H9 (cell line): ENCODE results near the gene HNRNPA3. TPM values are rescaled to one million over a fixed set of nuclear protein-coding genes. Genes with fewer than 3 reads are reported as not detected.

Experiments
- DNase-seq: peaks from one replicate; pipeline ENCODE4 v3.0.0-alpha.2; 2017
- H2AFZ ChIP-seq: one replicate; pipeline ENCODE4 v1.6.1; 2013; ENCODE audit warnings: mild to moderate bottlenecking, low read length, control low read depth, moderate library complexity
- H2AK5ac ChIP-seq: 2 replicates; pipeline ENCODE4 v1.6.1; 2013; ENCODE audit warnings: low read length, control low read depth, mixed read lengths; ENCODE audit not compliant: insufficient read length
- H2BK120ac ChIP-seq: one replicate; pipeline ENCODE4 v1.6.1; 2013; ENCODE audit warnings: low read depth, mild to moderate bottlenecking, low read length, control low read depth, inconsistent platforms; ENCODE audit not compliant: poor library complexity, severe bottlenecking
- H2BK12ac ChIP-seq: 2 replicates; pipeline ENCODE4 v1.6.1; 2013; ENCODE audit warnings: low read length, control low read depth, mixed read lengths, low read depth; ENCODE audit not compliant: insufficient read length
- H2BK15ac ChIP-seq: 2 replicates; pipeline ENCODE4 v1.6.1; 2013; ENCODE audit warnings: low read depth, low read length, control low read depth
- H2BK20ac ChIP-seq: one replicate; pipeline ENCODE4 v1.6.1; 2013; ENCODE audit warnings: low read depth, mild to moderate bottlenecking, low read length, control low read depth, inconsistent platforms; ENCODE audit not compliant: poor library complexity, severe bottlenecking
- H2BK5ac ChIP-seq: 2 replicates; pipeline ENCODE4 v1.6.1; 2013; ENCODE audit warnings: low read length, control low read depth, mixed read lengths; ENCODE audit not compliant: insufficient read length
- H3K14ac ChIP-seq: 2 replicates; pipeline ENCODE4 v1.6.1; 2013; ENCODE audit warnings: low read length, control low read depth; ENCODE audit not compliant: insufficient read depth
- H3K18ac ChIP-seq: 2 replicates; pipeline ENCODE4 v1.6.1; 2013; ENCODE audit warnings: low read depth, mild to moderate bottlenecking, mixed read lengths, low read length, control low read depth; ENCODE audit not compliant: insufficient read length
- H3K23ac ChIP-seq: 2 replicates; pipeline ENCODE4 v1.6.1; 2013; ENCODE audit warnings: low read length, control low read depth, mixed read lengths, low read depth; ENCODE audit not compliant: insufficient read length
- H3K23me2 ChIP-seq: 2 replicates; pipeline ENCODE4 v1.6.1; 2013; ENCODE audit warnings: low read depth, mild to moderate bottlenecking, mixed read lengths, low read length, control low read depth; ENCODE audit not compliant: insufficient read length, poor library complexity, severe bottlenecking
- H3K27ac ChIP-seq: 2 replicates; pipeline ENCODE4 v1.5.1; 2013; ENCODE audit warnings: low read length, control low read depth, mixed read lengths, low read depth; ENCODE audit not compliant: insufficient read length
- H3K27me3 ChIP-seq: 2 replicates; pipeline ENCODE4 v1.6.1; 2013; ENCODE audit warnings: low read length, control low read depth, inconsistent platforms; ENCODE audit not compliant: insufficient read depth
- H3K4ac ChIP-seq: 2 replicates; pipeline ENCODE4 v1.6.1; 2013; ENCODE audit warnings: low read depth, mild to moderate bottlenecking, control low read depth, inconsistent platforms, low read length, moderate library complexity
- H3K4me1 ChIP-seq: 2 replicates; pipeline ENCODE4 v1.6.1; 2013; ENCODE audit warnings: low read length, control low read depth, inconsistent platforms; ENCODE audit not compliant: insufficient read depth
- H3K4me2 ChIP-seq: 2 replicates; pipeline ENCODE4 v1.6.1; 2013; ENCODE audit warnings: low read length, control low read depth, mixed read lengths; ENCODE audit not compliant: insufficient read length, insufficient read depth
- H3K56ac ChIP-seq: 2 replicates; pipeline ENCODE4 v1.6.1; 2013; ENCODE audit warnings: low read depth, mild to moderate bottlenecking, mixed read lengths, low read length, control low read depth; ENCODE audit not compliant: insufficient read length
- H3K79me1 ChIP-seq: 2 replicates; pipeline ENCODE4 v1.6.1; 2013; ENCODE audit warnings: low read depth, mild to moderate bottlenecking, moderate library complexity, low read length, control low read depth, inconsistent platforms; ENCODE audit not compliant: insufficient read depth, poor library complexity, severe bottlenecking
- H3K79me2 ChIP-seq: 2 replicates; pipeline ENCODE4 v1.6.1; 2013; ENCODE audit warnings: low read length, control low read depth, inconsistent platforms; ENCODE audit not compliant: insufficient read depth
- H3K9ac ChIP-seq: 2 replicates; pipeline ENCODE4 v1.6.1; 2013; ENCODE audit warnings: low read length, control low read depth, mixed read lengths; ENCODE audit not compliant: insufficient read length; ENCODE audit errors: extremely low read depth
- H3K9me3 ChIP-seq: one replicate; pipeline ENCODE4 v1.6.1; 2013; ENCODE audit warnings: low read depth, low read length, inconsistent platforms; ENCODE audit not compliant: control insufficient read depth
- H3T11ph ChIP-seq: one replicate; pipeline ENCODE4 v1.6.1; 2013; ENCODE audit warnings: mild to moderate bottlenecking, low read length, control low read depth, inconsistent platforms
- H4K20me1 ChIP-seq: one replicate; pipeline ENCODE4 v1.6.1; 2013; ENCODE audit not compliant: control insufficient read depth, insufficient read length, insufficient read depth
- H4K5ac ChIP-seq: 2 replicates; pipeline ENCODE4 v1.6.1; 2013; ENCODE audit warnings: low read depth, mild to moderate bottlenecking, mixed read lengths, low read length, control low read depth; ENCODE audit not compliant: insufficient read length
- H4K8ac ChIP-seq: replicated peaks from 2 replicates; pipeline ENCODE4 v1.6.1; 2013; ENCODE audit warnings: low read length, control low read depth, mixed read lengths, low read depth; ENCODE audit not compliant: insufficient read length
- H4K91ac ChIP-seq: 2 replicates; pipeline ENCODE4 v1.6.1; 2013; ENCODE audit warnings: low read depth, mild to moderate bottlenecking, moderate library complexity, mixed read lengths, low read length, control low read depth; ENCODE audit not compliant: insufficient read length
- H3K27ac Mint-ChIP-seq, 3 experiments: 2 replicates in 2 of 3; 3 replicates in 1 of 3; pipeline ENCODE4 v1.8.0; 2020 to 2021; ENCODE audit warnings: mixed read lengths in 3 of 3, mild to moderate bottlenecking in 1 of 3, moderate library complexity in 1 of 3
- H3K27me3 Mint-ChIP-seq: 2 replicates; pipeline ENCODE4 v1.8.0; 2021; ENCODE audit warnings: low read depth, mild to moderate bottlenecking, moderate library complexity, mixed read lengths
- H3K36me3 Mint-ChIP-seq, 3 experiments: 2 replicates in 2 of 3; 3 replicates in 1 of 3; pipeline ENCODE4 v1.8.0; 2020 to 2021; ENCODE audit warnings: low read depth in 3 of 3, mixed read lengths in 3 of 3; ENCODE audit not compliant: insufficient read depth in 1 of 3
- H3K4me1 Mint-ChIP-seq, 2 experiments: 2 replicates each; pipeline ENCODE4 v1.8.0; 2020; ENCODE audit warnings: mixed read lengths in 2 of 2
- H3K4me3 Mint-ChIP-seq, 2 experiments: 2 replicates in 1 of 2; 3 replicates in 1 of 2; pipeline ENCODE4 v1.8.0; 2020 to 2021; ENCODE audit warnings: mild to moderate bottlenecking in 2 of 2, mixed read lengths in 2 of 2, moderate library complexity in 1 of 2
- H3K9me3 Mint-ChIP-seq, 2 experiments: 2 replicates in 1 of 2; 3 replicates in 1 of 2; pipeline ENCODE4 v1.8.0; 2020; ENCODE audit warnings: mild to moderate bottlenecking in 2 of 2, mixed read lengths in 2 of 2, moderate library complexity in 1 of 2
- WGBS: extraction: QIAGEN DNeasy Blood & Tissue Kit; methylation state at CpG from one replicate; pipeline ENCODE4 v1.1.7; 2013; ENCODE audit warnings: missing lambda C conversion rate, low lambda C conversion rate, mixed read lengths; ENCODE audit not compliant: insufficient read length; ENCODE audit errors: extremely low coverage; 5-methylcytosine and 5-hydroxymethylcytosine counted together
- total RNA-seq: library from RNA; stranded (reverse); gene quantifications from 2 replicates; pipeline ENCODE4 v1.2.1, GENCODE V29; 2021
- TF ChIP-seq, protein P1 (sequence below): fragments of 200-600 bp; sonication (generic); conservative IDR thresholded peaks from 3 replicates; pipeline ENCODE4 v1.8.0; 2021; ENCODE audit warnings: antibody characterized with exemption, mild to moderate bottlenecking

The HNRNPA3 gene
- total RNA-seq, 1 experiment from 2014 or later: 405 TPM

- Histone ChIP-seq H3K9ac (no peak overlapping the region), H2BK15ac (no peak overlapping the region), H3K9me3 (peaks cover 5% of the 10 kb centered on the region), H3T11ph (no peak overlapping the region), H3K14ac (no peak overlapping the region), H3K18ac (no peak overlapping the region), H4K91ac (no peak overlapping the region), H2BK5ac (no peak overlapping the region), H3K79me2 (peaks cover 36% of the 10 kb centered on the region; the same call in 1 of the 2 replicates), H3K27me3 (no peaks in the 10 kb centered on the region), H4K5ac (no peak overlapping the region), H3K4me1 (peaks cover 3% of the 10 kb centered on the region; the same call in 1 of the 2 replicates), H2AFZ (no peak overlapping the region), H3K27ac (no peak overlapping the region), H3K4me2 (no peak overlapping the region), H4K8ac (no peak overlapping the region), H3K79me1 (no peaks in the 10 kb centered on the region), H3K4ac (no peak overlapping the region), H3K23ac (no peak overlapping the region), H2BK20ac (no peak overlapping the region), H2BK120ac (no peak overlapping the region), H2AK5ac (no peak overlapping the region), H4K20me1 (no peaks in the 10 kb centered on the region), H3K23me2 (no peaks in the 10 kb centered on the region), H2BK12ac (no peak overlapping the region), H3K56ac (no peak overlapping the region)
- H3K9me3 Mint-ChIP-seq: peaks cover 19 to 22% of the 10 kb centered on the region in 2 experiments
- H3K4me3 Mint-ChIP-seq: peak overlapping the region; percentile 76 to 90
- no peaks in the 10 kb centered on the region for H3K27me3 Mint-ChIP-seq
- no peak overlapping the region for H3K27ac Mint-ChIP-seq
- no peak for DNase-seq
- TF ChIP-seq, protein P1, sequence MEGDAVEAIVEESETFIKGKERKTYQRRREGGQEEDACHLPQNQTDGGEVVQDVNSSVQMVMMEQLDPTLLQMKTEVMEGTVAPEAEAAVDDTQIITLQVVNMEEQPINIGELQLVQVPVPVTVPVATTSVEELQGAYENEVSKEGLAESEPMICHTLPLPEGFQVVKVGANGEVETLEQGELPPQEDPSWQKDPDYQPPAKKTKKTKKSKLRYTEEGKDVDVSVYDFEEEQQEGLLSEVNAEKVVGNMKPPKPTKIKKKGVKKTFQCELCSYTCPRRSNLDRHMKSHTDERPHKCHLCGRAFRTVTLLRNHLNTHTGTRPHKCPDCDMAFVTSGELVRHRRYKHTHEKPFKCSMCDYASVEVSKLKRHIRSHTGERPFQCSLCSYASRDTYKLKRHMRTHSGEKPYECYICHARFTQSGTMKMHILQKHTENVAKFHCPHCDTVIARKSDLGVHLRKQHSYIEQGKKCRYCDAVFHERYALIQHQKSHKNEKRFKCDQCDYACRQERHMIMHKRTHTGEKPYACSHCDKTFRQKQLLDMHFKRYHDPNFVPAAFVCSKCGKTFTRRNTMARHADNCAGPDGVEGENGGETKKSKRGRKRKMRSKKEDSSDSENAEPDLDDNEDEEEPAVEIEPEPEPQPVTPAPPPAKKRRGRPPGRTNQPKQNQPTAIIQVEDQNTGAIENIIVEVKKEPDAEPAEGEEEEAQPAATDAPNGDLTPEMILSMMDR: no peak
- peaks cover 16 to 24% (median 21%) of the 10 kb centered on the region in 3 experiments for H3K36me3 Mint-ChIP-seq
- no CpG with 5 or more reads among the region's 2 CpGs for WGBS
- peaks cover 40 to 43% of the 10 kb centered on the region in 2 experiments for H3K4me1 Mint-ChIP-seq
Measured at GRCh38 chr2:177262092-177262491, 49.5 kb downstream of the HNRNPA3 start.
